HepG2 (cell line): ENCODE results near the gene ZBTB37.
"Not testable (repeated sequence)": the region's sequence is repeated elsewhere in the genome, so short reads cannot be mapped to it uniquely, and the experiment has no call there.

Source experiments
- HNRNPK ChIP-seq: fragments of 200-400 bp; formaldehyde crosslinking; IDR thresholded peaks from 2 replicates; pipeline ENCODE4 v1.6.1; 2018; ENCODE audit warnings: low read length, low read depth, moderate library complexity, mild to moderate bottlenecking; ENCODE audit not compliant: poor library complexity, severe bottlenecking
- POLR2AphosphoS5 ChIP-seq: IDR thresholded peaks from 2 replicates; pipeline ENCODE4 v1.6.1; 2012; ENCODE audit warnings: low read depth, low read length
- TEAD2 ChIP-seq: sonication (generic); formaldehyde crosslinking; IDR thresholded peaks from 2 replicates; pipeline ENCODE4 v1.9.0; 2021; ENCODE audit warnings: missing genetic modification reagents
- ZNF317 ChIP-seq: sonication (generic); formaldehyde crosslinking; IDR thresholded peaks from 2 replicates; pipeline ENCODE4 v1.5.0; 2020; ENCODE audit warnings: mild to moderate bottlenecking, missing genetic modification reagents
- ZZZ3 ChIP-seq: sonication (generic); formaldehyde crosslinking; IDR thresholded peaks from 2 replicates; pipeline ENCODE4 v1.4.0; 2020; ENCODE audit warnings: missing genetic modification reagents, mild to moderate bottlenecking, borderline replicate concordance
- TF ChIP-seq, protein P1 (sequence below): sonication (generic); formaldehyde crosslinking; IDR thresholded peaks from 2 replicates; pipeline ENCODE4 v1.4.0; 2020; ENCODE audit warnings: missing genetic modification reagents

DNA sequence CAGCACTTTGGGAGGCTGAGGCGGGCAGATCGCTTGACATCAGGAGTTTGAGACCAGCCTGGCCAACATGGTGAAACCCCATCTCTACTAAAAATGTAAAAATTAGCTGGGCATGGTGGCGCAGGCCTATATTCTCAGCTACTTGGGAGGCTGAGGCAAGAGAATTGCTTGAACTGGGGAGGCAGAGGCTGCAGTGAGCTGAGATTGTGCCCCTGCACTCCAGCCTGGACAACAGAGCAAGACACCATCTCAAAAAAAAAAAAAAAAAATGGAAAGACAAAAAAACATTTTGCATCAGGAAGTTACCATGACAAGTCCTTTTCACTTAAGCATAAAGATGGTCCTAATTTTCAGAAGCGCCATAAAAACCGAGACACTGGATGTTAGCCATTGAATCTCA, 62.4 kb downstream of the ZBTB37 start:
- not testable (repeated sequence) for TF ChIP-seq TEAD2 (CRISPR knock-in tag); HNRNPK; POLR2AphosphoS5; ZZZ3 (CRISPR knock-in tag); ZNF317 (CRISPR knock-in tag)
- TF ChIP-seq, protein P1, sequence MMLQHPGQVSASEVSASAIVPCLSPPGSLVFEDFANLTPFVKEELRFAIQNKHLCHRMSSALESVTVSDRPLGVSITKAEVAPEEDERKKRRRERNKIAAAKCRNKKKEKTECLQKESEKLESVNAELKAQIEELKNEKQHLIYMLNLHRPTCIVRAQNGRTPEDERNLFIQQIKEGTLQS (CRISPR knock-in tag), result not testable (repeated sequence)
